SK-N-SH treated with all-trans-retinoic acid at 6 μM for 48 hours (cell line): ENCODE results near the gene A2M.

Experiments used
- ESRRG ChIP-seq: fragments of 250-450 bp; sonication (Bioruptor Pico); IDR thresholded peaks from 2 replicates; pipeline ENCODE4 v1.6.1; 2021; ENCODE audit warnings: mild to moderate bottlenecking
- PATZ1 ChIP-seq: fragments of 250-450 bp; sonication (Bioruptor Pico); IDR thresholded peaks from 2 replicates; pipeline ENCODE4 v1.8.0; 2020; ENCODE audit warnings: mild to moderate bottlenecking, moderate library complexity, borderline replicate concordance
- SNAI2 ChIP-seq: fragments of 250-450 bp; sonication (Bioruptor Pico); IDR thresholded peaks from 2 replicates; pipeline ENCODE4 v1.5.0; 2020; ENCODE audit warnings: mild to moderate bottlenecking, moderate library complexity

- TF ChIP-seq SNAI2 (no peak), ESRRG (CRISPR knock-in tag) (no peak), PATZ1 (CRISPR knock-in tag) (no peak)
Observed at GRCh38 chr12:9074484-9075137, 41.1 kb downstream of the A2M start.
